ENCODE results near the gene TP53.

GRCh38 chr17:7684851-7685532 is 2.3 kb downstream of the TP53 start:
- TF ChIP-seq POLR2A (IDR thresholded peaks at IDR 0.05) (no peak), CTCF (IDR thresholded peaks at IDR 0.05) (no peak)

All from uterus (tissue), 2 donors.